Measurements from ENCODE around the gene CASP8. TPM values are rescaled to one million over a fixed set of nuclear protein-coding genes. Genes with fewer than 3 reads are reported as not detected.

Gene CASP8
- total and polyA plus RNA-seq, 2 donors (not counting 1 experiment from before 2014, with no cell fraction given): 76.7 to 120 TPM

DNA sequence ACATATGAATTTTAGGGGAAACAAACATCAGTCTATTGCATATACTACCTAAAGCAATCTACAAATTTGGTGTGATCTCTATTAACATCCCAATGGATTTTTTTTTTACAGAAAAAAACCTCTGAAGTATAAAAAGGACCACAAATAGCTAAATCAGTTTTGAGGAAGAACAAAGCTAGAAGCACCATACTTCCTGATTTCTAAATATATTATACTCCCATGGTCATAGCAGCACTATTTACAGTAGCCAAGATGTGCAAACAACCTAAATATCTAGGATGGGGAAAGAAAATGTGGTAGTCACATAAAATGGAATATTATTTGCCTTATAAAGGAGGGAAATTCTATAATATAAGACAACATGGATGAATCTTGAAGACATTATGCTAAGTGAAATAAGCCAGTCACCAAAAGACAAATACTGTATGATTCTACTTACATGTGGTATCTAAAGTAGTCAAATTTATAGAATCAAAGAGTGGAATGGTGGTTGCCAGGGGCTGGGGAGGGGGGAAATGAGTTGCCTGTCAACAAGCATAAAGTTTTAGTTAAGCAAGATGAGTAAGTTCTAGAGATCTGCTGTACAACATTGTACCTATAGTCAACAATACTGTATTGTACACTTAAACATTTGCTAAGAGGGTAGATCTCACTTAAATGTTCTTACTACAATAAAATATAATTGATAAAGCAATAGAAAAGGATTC is 17.6 kb upstream of the CASP8 start:
- peaks cover 74% of the 10 kb centered on the region for H3K4me1 Mint-ChIP-seq
- H3K27me3 ChIP-seq (replicated peaks in 1 of 4; ENCODE audit: control extremely low read depth in 1 of 4, control insufficient read depth in 3 of 4, insufficient read depth in 4 of 4, low read length in 3 of 4): no peaks in the 10 kb centered on the region
- intact Hi-C loops (cut with micrococcal nuclease): loop anchor here (1.0 kb wide), 1 partner anchor 11 kb away; no protein-coding TSS in a partner anchor
- H2AFZ ChIP-seq (ENCODE audit: insufficient read depth, low read depth, low read length, poor library complexity, severe bottlenecking): no peak overlapping the region
- TF ChIP-seq EZH2 (IDR thresholded peaks at IDR 0.05; ENCODE audit: borderline replicate concordance, insufficient read depth, low read depth, low read length, poor library complexity, severe bottlenecking): no peak
- TF ChIP-seq, protein P1, sequence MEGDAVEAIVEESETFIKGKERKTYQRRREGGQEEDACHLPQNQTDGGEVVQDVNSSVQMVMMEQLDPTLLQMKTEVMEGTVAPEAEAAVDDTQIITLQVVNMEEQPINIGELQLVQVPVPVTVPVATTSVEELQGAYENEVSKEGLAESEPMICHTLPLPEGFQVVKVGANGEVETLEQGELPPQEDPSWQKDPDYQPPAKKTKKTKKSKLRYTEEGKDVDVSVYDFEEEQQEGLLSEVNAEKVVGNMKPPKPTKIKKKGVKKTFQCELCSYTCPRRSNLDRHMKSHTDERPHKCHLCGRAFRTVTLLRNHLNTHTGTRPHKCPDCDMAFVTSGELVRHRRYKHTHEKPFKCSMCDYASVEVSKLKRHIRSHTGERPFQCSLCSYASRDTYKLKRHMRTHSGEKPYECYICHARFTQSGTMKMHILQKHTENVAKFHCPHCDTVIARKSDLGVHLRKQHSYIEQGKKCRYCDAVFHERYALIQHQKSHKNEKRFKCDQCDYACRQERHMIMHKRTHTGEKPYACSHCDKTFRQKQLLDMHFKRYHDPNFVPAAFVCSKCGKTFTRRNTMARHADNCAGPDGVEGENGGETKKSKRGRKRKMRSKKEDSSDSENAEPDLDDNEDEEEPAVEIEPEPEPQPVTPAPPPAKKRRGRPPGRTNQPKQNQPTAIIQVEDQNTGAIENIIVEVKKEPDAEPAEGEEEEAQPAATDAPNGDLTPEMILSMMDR (IDR thresholded peaks at IDR 0.05): no peak
- ChIA-PET CTCF (interaction anchor here (0.6 to 1.6 kb wide), 9 partner anchors 11 to 155 kb away, joined by 3 to 14 read pairs (median 7); partner anchors contain the start of gene CASP8), POLR2A (no interaction called here)
- H3K9me3 Mint-ChIP-seq (ENCODE audit: insufficient read depth): no peaks in the 10 kb centered on the region
- no peak overlapping the region for H3K9ac ChIP-seq (ENCODE audit: low read length)
- DNase-seq (no peak), ATAC-seq (ENCODE audit: low read depth) (no peak)
- H3K4me3 Mint-ChIP-seq: peak overlapping the region; percentile 14
- H3K9me3 ChIP-seq (ENCODE audit: control extremely low read depth in 1 of 3, control insufficient read depth in 2 of 3, insufficient read depth in 1 of 3, low read length in 2 of 3): no peaks in the 10 kb centered on the region
- H3K4me2 ChIP-seq (replicated peaks; ENCODE audit: low read depth, low read length, poor library complexity, severe bottlenecking): peak overlapping the region; percentile 52
- peak overlapping the region in 1 of 5 experiments; percentile 33 for H3K4me3 ChIP-seq (ENCODE audit: control extremely low read depth in 1 of 5, extremely low read depth in 1 of 5, insufficient read depth in 1 of 5, low read depth in 2 of 5, low read length in 4 of 5)
- H3K4me1 ChIP-seq (ENCODE audit: control insufficient read depth in 2 of 2, insufficient read depth in 2 of 2, low read length in 2 of 2): peaks cover 47 to 48% of the 10 kb centered on the region in 2 donors
- peak overlapping the region; percentile 46 for H3K27ac Mint-ChIP-seq
- peaks cover 0 to 7% of the 10 kb centered on the region in 2 experiments for H3K36me3 ChIP-seq (replicated peaks in 1 of 2; ENCODE audit: control extremely low read depth in 1 of 2, control insufficient read depth in 1 of 2, extremely low read depth in 1 of 2, insufficient read depth in 2 of 2, low read length in 1 of 2)
- no peaks in the 10 kb centered on the region for H4K20me1 ChIP-seq (ENCODE audit: control insufficient read depth, insufficient read depth, low read length, poor library complexity, severe bottlenecking)
- H3K27me3 Mint-ChIP-seq: no peaks in the 10 kb centered on the region
- peak overlapping the region; percentile 27 to 42 for H3K27ac ChIP-seq (ENCODE audit: low read length in 2 of 2)
- H3K79me2 ChIP-seq (ENCODE audit: control insufficient read depth, insufficient read depth, low read length): peaks cover 81% of the 10 kb centered on the region

DNA sequence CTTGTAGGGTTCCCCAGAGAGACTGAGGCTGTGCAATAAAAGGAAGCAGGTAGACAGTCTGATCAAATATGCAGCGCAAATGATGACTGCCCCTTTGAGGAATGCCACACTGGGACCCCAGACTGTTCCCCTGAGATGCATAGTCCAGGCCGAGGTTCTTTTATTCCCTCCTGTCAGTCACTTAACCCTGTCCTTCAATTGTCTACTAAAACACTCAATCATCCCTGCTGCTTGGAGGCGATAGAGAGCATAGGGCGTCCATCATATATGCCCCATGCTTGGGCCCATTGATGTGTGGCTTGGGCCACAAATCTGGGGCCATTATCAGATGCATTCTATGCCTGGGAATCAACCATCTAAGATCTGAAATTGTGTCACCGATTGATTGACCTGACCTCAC is 15.5 kb upstream of the CASP8 start:
- TF ChIP-seq, protein P1 (IDR thresholded peaks at IDR 0.05): no peak
- no peak for TF ChIP-seq EZH2 (IDR thresholded peaks at IDR 0.05; ENCODE audit: borderline replicate concordance, insufficient read depth, low read depth, low read length, poor library complexity, severe bottlenecking)
- H3K4me3 ChIP-seq (ENCODE audit: control extremely low read depth in 1 of 5, extremely low read depth in 1 of 5, insufficient read depth in 1 of 5, low read depth in 2 of 5, low read length in 4 of 5): no peak overlapping the region
- no peak for DNase-seq
- no peaks in the 10 kb centered on the region for H3K27me3 Mint-ChIP-seq
- no peaks in the 10 kb centered on the region for H3K9me3 Mint-ChIP-seq (ENCODE audit: insufficient read depth)
- H3K4me1 ChIP-seq (ENCODE audit: control insufficient read depth in 2 of 2, insufficient read depth in 2 of 2, low read length in 2 of 2): peaks cover 36 to 40% of the 10 kb centered on the region in 2 donors
- no peak overlapping the region for H3K27ac Mint-ChIP-seq
- ATAC-seq (ENCODE audit: low read depth): no peak
- intact Hi-C loops (cut with micrococcal nuclease): no loop called here
- peaks cover 0 to 4% of the 10 kb centered on the region in 2 experiments for H3K36me3 ChIP-seq (replicated peaks in 1 of 2; ENCODE audit: control extremely low read depth in 1 of 2, control insufficient read depth in 1 of 2, extremely low read depth in 1 of 2, insufficient read depth in 2 of 2, low read length in 1 of 2)
- peaks cover 78% of the 10 kb centered on the region for H3K4me1 Mint-ChIP-seq
- H3K9ac ChIP-seq (ENCODE audit: low read length): no peak overlapping the region
- 74% methylated on average over 4 of the region's 5 CpGs for WGBS (ENCODE audit: insufficient coverage)
- no peak overlapping the region for H3K4me2 ChIP-seq (replicated peaks; ENCODE audit: low read depth, low read length, poor library complexity, severe bottlenecking)
- H3K9me3 ChIP-seq (ENCODE audit: control extremely low read depth in 1 of 3, control insufficient read depth in 2 of 3, insufficient read depth in 1 of 3, low read length in 2 of 3): no peaks in the 10 kb centered on the region
- no peak overlapping the region for H3K4me3 Mint-ChIP-seq
- H2AFZ ChIP-seq (ENCODE audit: insufficient read depth, low read depth, low read length, poor library complexity, severe bottlenecking): no peak overlapping the region
- no peak overlapping the region for H3K27ac ChIP-seq (ENCODE audit: low read length in 2 of 2)
- no peaks in the 10 kb centered on the region for H4K20me1 ChIP-seq (ENCODE audit: control insufficient read depth, insufficient read depth, low read length, poor library complexity, severe bottlenecking)
- peaks cover 89% of the 10 kb centered on the region for H3K79me2 ChIP-seq (ENCODE audit: control insufficient read depth, insufficient read depth, low read length)
- no peaks in the 10 kb centered on the region for H3K27me3 ChIP-seq (replicated peaks in 1 of 4; ENCODE audit: control extremely low read depth in 1 of 4, control insufficient read depth in 3 of 4, insufficient read depth in 4 of 4, low read length in 3 of 4)
- ChIA-PET CTCF (interaction anchor here (0.9 to 1.3 kb wide), 4 partner anchors 8 to 120 kb away, joined by 3 to 6 read pairs (median 4); no protein-coding TSS in a partner anchor), POLR2A (no interaction called here)

Measured in B cell (primary cell).